Endothelial cell of umbilical vein (primary cell): ENCODE data around the gene SERGEF. TPM values are rescaled to one million over a fixed set of nuclear protein-coding genes. Genes with fewer than 3 reads are reported as not detected.

Experiments used
- BruUV-seq: library from RNA; stranded (reverse); fragments of 400-500 nt; replicated peaks from 2 replicates; lab custom pipeline; 2021; lab: Mats Ljungman, UMichigan
- CTCF ChIA-PET: fragments of 300-600, 350-600 bp; sonication (Branson Sonifier 250); formaldehyde crosslinking; loops from one replicate; lab custom pipeline; 2021; ENCODE audit warnings: antibody characterized with exemption, inconsistent platforms; lab: Charles Lee
- POLR2A ChIA-PET: fragments of 300-600, 350-600 bp; sonication (Branson Sonifier 250); formaldehyde crosslinking; loops from one replicate; lab custom pipeline; 2021; ENCODE audit warnings: antibody characterized with exemption, inconsistent platforms; lab: Charles Lee
- DNase-seq: peaks from one replicate; pipeline ENCODE4 v3.0.0-alpha.2; 2011; ENCODE audit warnings: low read depth, low spot score
- FAIRE-seq: peaks from 2 replicates; lab custom pipeline; 2011; peaks lifted over from hg19 to GRCh38; lab: Jason Lieb, UNC
- H2AFZ ChIP-seq: 2 replicates; pipeline ENCODE4 v1.6.0; 2012; ENCODE audit warnings: low read depth, low read length, control low read depth, inconsistent platforms
- H3K27ac ChIP-seq: 2 replicates; pipeline ENCODE4 v1.5.1; 2011; ENCODE audit warnings: low read depth, mild to moderate bottlenecking, control low read depth, low read length, moderate library complexity; ENCODE audit not compliant: insufficient read depth
- H3K27me3 ChIP-seq, 2 experiments: 2 replicates each; pipeline versions ENCODE4 v1.6.0 to v1.6.1; 2011; ENCODE audit warnings: low read length in 2 of 2, mixed read lengths in 1 of 2; ENCODE audit not compliant: control insufficient read depth in 2 of 2, insufficient read depth in 2 of 2
- H3K36me3 ChIP-seq, 2 experiments: 2 replicates in 1 of 2; 3 replicates in 1 of 2; pipeline ENCODE4 v1.5.1; 2011; ENCODE audit warnings: low read length in 2 of 2, mild to moderate bottlenecking in 1 of 2, moderate library complexity in 1 of 2; ENCODE audit not compliant: control insufficient read depth in 2 of 2, insufficient read depth in 2 of 2; ENCODE audit errors: extremely low read depth in 1 of 2
- H3K4me1 ChIP-seq: 3 replicates; pipeline ENCODE4 v1.5.1; 2011; ENCODE audit warnings: mild to moderate bottlenecking, low read length; ENCODE audit not compliant: control insufficient read depth, insufficient read depth; ENCODE audit errors: extremely low read depth
- H3K4me2 ChIP-seq: 2 replicates; pipeline ENCODE4 v1.6.1; 2011; ENCODE audit warnings: low read length, control low read depth, mixed read lengths; ENCODE audit not compliant: insufficient read depth
- H3K4me3 ChIP-seq, 3 experiments: fragments of 200-600 bp in 1 of 3; sonication (generic), shearing (Covaris generic) in 1 of 3; replicated peaks in 1 of 3; 2 replicates each; pipeline ENCODE4 v1.5.1; 2011 to 2016; ENCODE audit warnings: control low read depth in 3 of 3, low read length in 3 of 3, mild to moderate bottlenecking in 2 of 3, inconsistent platforms in 1 of 3, low read depth in 1 of 3, moderate library complexity in 1 of 3; ENCODE audit not compliant: insufficient read depth in 1 of 3
- H3K79me2 ChIP-seq: 2 replicates; pipeline ENCODE4 v1.6.0; 2012; ENCODE audit warnings: low read length, inconsistent platforms; ENCODE audit not compliant: control insufficient read depth, insufficient read depth
- H3K9ac ChIP-seq: replicated peaks from 2 replicates; pipeline ENCODE3; 2011; ENCODE audit warnings: low read length, control low read depth; ENCODE audit not compliant: insufficient read depth; ENCODE audit errors: extremely low read depth
- H3K9me1 ChIP-seq: replicated peaks from 3 replicates; pipeline ENCODE4 v1.6.0; 2011; ENCODE audit warnings: mild to moderate bottlenecking, low read length; ENCODE audit not compliant: control insufficient read depth, insufficient read depth; ENCODE audit errors: extremely low read depth
- H3K9me3 ChIP-seq: replicated peaks from 2 replicates; pipeline ENCODE4 v1.5.1; 2012; ENCODE audit warnings: low read length, inconsistent platforms; ENCODE audit not compliant: control insufficient read depth, insufficient read depth
- H4K20me1 ChIP-seq: replicated peaks from 2 replicates; pipeline ENCODE3; 2011; ENCODE audit warnings: mild to moderate bottlenecking, low read length; ENCODE audit not compliant: control insufficient read depth, insufficient read depth; ENCODE audit errors: extremely low read depth
- CTCF ChIP-seq, 2 donors: IDR thresholded peaks; 1 replicate in 1 of 2; 2 replicates in 1 of 2; pipeline ENCODE4 v1.5.1; 2011; ENCODE audit warnings: low read length in 2 of 2, mild to moderate bottlenecking in 2 of 2, moderate library complexity in 2 of 2, control low read depth in 1 of 2, inconsistent platforms in 1 of 2, low read depth in 1 of 2; ENCODE audit not compliant: insufficient read depth in 1 of 2; ENCODE audit errors: extremely low read depth in 1 of 2
- EZH2 ChIP-seq: IDR thresholded peaks from 2 replicates; pipeline ENCODE4 v1.6.1; 2012; ENCODE audit warnings: borderline replicate concordance, low read depth, mild to moderate bottlenecking, moderate library complexity, low read length, inconsistent platforms; ENCODE audit not compliant: severe bottlenecking
- FOS ChIP-seq: IDR thresholded peaks from 2 replicates; pipeline ENCODE4 v1.6.1; 2011; ENCODE audit warnings: mild to moderate bottlenecking, low read length, moderate library complexity, borderline replicate concordance; ENCODE audit not compliant: insufficient read depth
- POLR2A ChIP-seq: IDR thresholded peaks from 2 replicates; pipeline ENCODE4 v1.6.1; 2012; ENCODE audit warnings: low read depth, mild to moderate bottlenecking, control low read depth, low read length
- POLR2AphosphoS5 ChIP-seq: IDR thresholded peaks from 2 replicates; pipeline ENCODE4 v1.6.1; 2012; ENCODE audit warnings: low read depth, mild to moderate bottlenecking, control low read depth, low read length, moderate library complexity; ENCODE audit not compliant: insufficient read depth
- dilution Hi-C: fragments of 300-500 bp; cut with MboI; formaldehyde crosslinking; loops from one replicate; pipeline ENCODE4 v1.15.0; 2019; ENCODE audit warnings: low sequenced_read_pairs; ENCODE audit not compliant: extremely low pct_ligation_motif_present
- intact Hi-C: fragments of 100-400 bp; cut with micrococcal nuclease; formaldehyde crosslinking; loops from one replicate; pipeline ENCODE4 v1.10.0; 2022
- polyA plus RNA-seq, 4 experiments: library from polyadenylated mRNA; depleted of rRNA in 3 of 4; stranded (reverse) in 3 of 4; unstranded in 1 of 4; fragments of >200 nt; gene quantifications; 2 replicates each; pipeline versions ENCODE4 v1.2.1 to v1.2.3, GENCODE V29; 2011 to 2012; ENCODE audit warnings: missing spikeins in 1 of 4
- total RNA-seq: library from RNA; stranded (reverse); gene quantifications from 2 replicates; pipeline ENCODE4 v1.2.3, GENCODE V29; 2021

Gene SERGEF
- total and polyA plus RNA-seq, 2 donors (not counting 3 experiments of a cell fraction or from before 2014, with no cell fraction given) = 8.7 to 16.7 TPM

DNA sequence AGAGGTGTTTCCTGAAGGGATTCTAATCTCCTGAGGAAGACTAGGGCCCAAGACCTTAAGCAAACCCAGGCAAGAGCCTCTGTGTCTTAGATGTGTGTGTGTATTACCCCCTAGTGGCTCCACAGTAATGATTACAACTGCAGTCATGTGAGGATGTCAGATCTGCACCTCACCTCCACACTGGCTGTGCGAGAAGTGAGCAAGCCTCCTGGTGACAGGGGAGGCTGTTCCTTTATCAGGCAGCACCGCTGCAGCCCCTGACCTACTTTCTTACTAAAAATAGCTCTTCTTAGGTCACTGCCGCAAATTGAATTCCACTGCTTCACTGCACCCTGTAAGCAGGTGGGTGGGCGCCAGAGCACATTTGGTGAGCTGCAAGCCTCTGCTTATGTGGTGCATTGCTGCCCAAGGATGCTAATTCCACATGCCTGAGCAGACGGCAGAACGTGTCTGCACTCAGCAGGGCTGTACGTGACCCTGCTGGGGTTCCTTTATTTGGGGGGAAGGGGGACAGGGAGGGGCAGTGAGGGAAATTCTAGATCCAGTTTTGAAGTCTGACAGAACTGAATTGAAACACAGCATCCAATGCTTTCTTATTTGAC, 165.9 kb downstream of the SERGEF start:
- H3K4me1 ChIP-seq = no peaks in the 10 kb centered on the region
- H4K20me1 ChIP-seq = no peaks in the 10 kb centered on the region
- DNase-seq = no peak
- no peak overlapping the region for H3K9ac ChIP-seq
- no peak for FAIRE-seq
- H3K79me2 ChIP-seq = no peaks in the 10 kb centered on the region
- TF ChIP-seq POLR2AphosphoS5 (no peak), FOS (no peak), CTCF (IDR thresholded peaks at IDR 0.05; ENCODE audit: extremely low read depth in 1 of 2, insufficient read depth in 1 of 2, low read depth in 1 of 2, low read length in 2 of 2) (peak in 1 of 2 donors; percentile 2)
- no TSS peak for BruUV-seq
- no peak overlapping the region for H3K4me3 ChIP-seq
- dilution Hi-C loops (no loop called here), intact Hi-C loops (no loop called here)
- H2AFZ ChIP-seq = no peak overlapping the region
- no peaks in the 10 kb centered on the region for H3K9me1 ChIP-seq
- no peaks in the 10 kb centered on the region for H3K9me3 ChIP-seq
- H3K27ac ChIP-seq = no peak overlapping the region
- ChIA-PET POLR2A (no interaction called here), CTCF (interaction anchor here (1.3 to 2.5 kb wide), 2 partner anchors 10 to 80 kb away, joined by 3 to 5 read pairs; no protein-coding TSS in a partner anchor)
- H3K36me3 ChIP-seq = no peaks in the 10 kb centered on the region
- no peak overlapping the region for H3K4me2 ChIP-seq
- H3K27me3 ChIP-seq = no peaks in the 10 kb centered on the region

GRCh38 chr11:17845431-17845881, 167.4 kb downstream of the SERGEF start:
- Histone ChIP-seq H3K9me3 (no peaks in the 10 kb centered on the region), H2AFZ (no peak overlapping the region), H3K4me2 (no peak overlapping the region), H3K27me3 (no peaks in the 10 kb centered on the region), H3K79me2 (no peaks in the 10 kb centered on the region), H3K4me3 (no peak overlapping the region), H3K27ac (no peak overlapping the region), H4K20me1 (no peaks in the 10 kb centered on the region), H3K9me1 (no peaks in the 10 kb centered on the region), H3K9ac (no peak overlapping the region), H3K36me3 (no peaks in the 10 kb centered on the region), H3K4me1 (no peaks in the 10 kb centered on the region)
- POLR2A ChIA-PET = no interaction called here
- no TSS peak for BruUV-seq
- FAIRE-seq = peak; percentile 21
- intact Hi-C loops (no loop called here), dilution Hi-C loops (no loop called here)
- TF ChIP-seq POLR2A (no peak), EZH2 (no peak), FOS (peak; percentile 22)
- CTCF ChIA-PET = interaction anchor here (1.9 kb wide), 1 partner anchor 114 kb away, joined by 7 read pairs; no protein-coding TSS in a partner anchor
- no peak for DNase-seq
